H9 (cell line): ENCODE measurements around the gene SPATA25. TPM values are rescaled to one million over a fixed set of nuclear protein-coding genes. Genes with fewer than 3 reads are reported as not detected.
A peak's percentile ranks its signal among the peaks of the same experiment; 100 is the strongest.

ENCODE experiments used
- DNase-seq: peaks from one replicate; pipeline ENCODE4 v3.0.0-alpha.2; 2017
- H2AFZ ChIP-seq: one replicate; pipeline ENCODE4 v1.6.1; 2013; ENCODE audit warnings: mild to moderate bottlenecking, low read length, control low read depth, moderate library complexity
- H2AK5ac ChIP-seq: 2 replicates; pipeline ENCODE4 v1.6.1; 2013; ENCODE audit warnings: low read length, control low read depth, mixed read lengths; ENCODE audit not compliant: insufficient read length
- H2BK120ac ChIP-seq: one replicate; pipeline ENCODE4 v1.6.1; 2013; ENCODE audit warnings: low read depth, mild to moderate bottlenecking, low read length, control low read depth, inconsistent platforms; ENCODE audit not compliant: poor library complexity, severe bottlenecking
- H2BK12ac ChIP-seq: 2 replicates; pipeline ENCODE4 v1.6.1; 2013; ENCODE audit warnings: low read length, control low read depth, mixed read lengths, low read depth; ENCODE audit not compliant: insufficient read length
- H2BK15ac ChIP-seq: 2 replicates; pipeline ENCODE4 v1.6.1; 2013; ENCODE audit warnings: low read depth, low read length, control low read depth
- H2BK20ac ChIP-seq: one replicate; pipeline ENCODE4 v1.6.1; 2013; ENCODE audit warnings: low read depth, mild to moderate bottlenecking, low read length, control low read depth, inconsistent platforms; ENCODE audit not compliant: poor library complexity, severe bottlenecking
- H2BK5ac ChIP-seq: 2 replicates; pipeline ENCODE4 v1.6.1; 2013; ENCODE audit warnings: low read length, control low read depth, mixed read lengths; ENCODE audit not compliant: insufficient read length
- H3K14ac ChIP-seq: 2 replicates; pipeline ENCODE4 v1.6.1; 2013; ENCODE audit warnings: low read length, control low read depth; ENCODE audit not compliant: insufficient read depth
- H3K18ac ChIP-seq: 2 replicates; pipeline ENCODE4 v1.6.1; 2013; ENCODE audit warnings: low read depth, mild to moderate bottlenecking, mixed read lengths, low read length, control low read depth; ENCODE audit not compliant: insufficient read length
- H3K23ac ChIP-seq: 2 replicates; pipeline ENCODE4 v1.6.1; 2013; ENCODE audit warnings: low read length, control low read depth, mixed read lengths, low read depth; ENCODE audit not compliant: insufficient read length
- H3K23me2 ChIP-seq: 2 replicates; pipeline ENCODE4 v1.6.1; 2013; ENCODE audit warnings: low read depth, mild to moderate bottlenecking, mixed read lengths, low read length, control low read depth; ENCODE audit not compliant: insufficient read length, poor library complexity, severe bottlenecking
- H3K27ac ChIP-seq: 2 replicates; pipeline ENCODE4 v1.5.1; 2013; ENCODE audit warnings: low read length, control low read depth, mixed read lengths, low read depth; ENCODE audit not compliant: insufficient read length
- H3K27me3 ChIP-seq: 2 replicates; pipeline ENCODE4 v1.6.1; 2013; ENCODE audit warnings: low read length, control low read depth, inconsistent platforms; ENCODE audit not compliant: insufficient read depth
- H3K4ac ChIP-seq: 2 replicates; pipeline ENCODE4 v1.6.1; 2013; ENCODE audit warnings: low read depth, mild to moderate bottlenecking, control low read depth, inconsistent platforms, low read length, moderate library complexity
- H3K4me1 ChIP-seq: 2 replicates; pipeline ENCODE4 v1.6.1; 2013; ENCODE audit warnings: low read length, control low read depth, inconsistent platforms; ENCODE audit not compliant: insufficient read depth
- H3K4me2 ChIP-seq: 2 replicates; pipeline ENCODE4 v1.6.1; 2013; ENCODE audit warnings: low read length, control low read depth, mixed read lengths; ENCODE audit not compliant: insufficient read length, insufficient read depth
- H3K56ac ChIP-seq: 2 replicates; pipeline ENCODE4 v1.6.1; 2013; ENCODE audit warnings: low read depth, mild to moderate bottlenecking, mixed read lengths, low read length, control low read depth; ENCODE audit not compliant: insufficient read length
- H3K79me1 ChIP-seq: 2 replicates; pipeline ENCODE4 v1.6.1; 2013; ENCODE audit warnings: low read depth, mild to moderate bottlenecking, moderate library complexity, low read length, control low read depth, inconsistent platforms; ENCODE audit not compliant: insufficient read depth, poor library complexity, severe bottlenecking
- H3K79me2 ChIP-seq: 2 replicates; pipeline ENCODE4 v1.6.1; 2013; ENCODE audit warnings: low read length, control low read depth, inconsistent platforms; ENCODE audit not compliant: insufficient read depth
- H3K9ac ChIP-seq: 2 replicates; pipeline ENCODE4 v1.6.1; 2013; ENCODE audit warnings: low read length, control low read depth, mixed read lengths; ENCODE audit not compliant: insufficient read length; ENCODE audit errors: extremely low read depth
- H3K9me3 ChIP-seq: one replicate; pipeline ENCODE4 v1.6.1; 2013; ENCODE audit warnings: low read depth, low read length, inconsistent platforms; ENCODE audit not compliant: control insufficient read depth
- H3T11ph ChIP-seq: one replicate; pipeline ENCODE4 v1.6.1; 2013; ENCODE audit warnings: mild to moderate bottlenecking, low read length, control low read depth, inconsistent platforms
- H4K20me1 ChIP-seq: one replicate; pipeline ENCODE4 v1.6.1; 2013; ENCODE audit not compliant: control insufficient read depth, insufficient read length, insufficient read depth
- H4K5ac ChIP-seq: 2 replicates; pipeline ENCODE4 v1.6.1; 2013; ENCODE audit warnings: low read depth, mild to moderate bottlenecking, mixed read lengths, low read length, control low read depth; ENCODE audit not compliant: insufficient read length
- H4K8ac ChIP-seq: replicated peaks from 2 replicates; pipeline ENCODE4 v1.6.1; 2013; ENCODE audit warnings: low read length, control low read depth, mixed read lengths, low read depth; ENCODE audit not compliant: insufficient read length
- H4K91ac ChIP-seq: 2 replicates; pipeline ENCODE4 v1.6.1; 2013; ENCODE audit warnings: low read depth, mild to moderate bottlenecking, moderate library complexity, mixed read lengths, low read length, control low read depth; ENCODE audit not compliant: insufficient read length
- H3K27ac Mint-ChIP-seq, 3 experiments: 2 replicates in 2 of 3; 3 replicates in 1 of 3; pipeline ENCODE4 v1.8.0; 2020 to 2021; ENCODE audit warnings: mixed read lengths in 3 of 3, mild to moderate bottlenecking in 1 of 3, moderate library complexity in 1 of 3
- H3K27me3 Mint-ChIP-seq: 2 replicates; pipeline ENCODE4 v1.8.0; 2021; ENCODE audit warnings: low read depth, mild to moderate bottlenecking, moderate library complexity, mixed read lengths
- H3K36me3 Mint-ChIP-seq, 3 experiments: 2 replicates in 2 of 3; 3 replicates in 1 of 3; pipeline ENCODE4 v1.8.0; 2020 to 2021; ENCODE audit warnings: low read depth in 3 of 3, mixed read lengths in 3 of 3; ENCODE audit not compliant: insufficient read depth in 1 of 3
- H3K4me1 Mint-ChIP-seq, 2 experiments: 2 replicates each; pipeline ENCODE4 v1.8.0; 2020; ENCODE audit warnings: mixed read lengths in 2 of 2
- H3K4me3 Mint-ChIP-seq, 2 experiments: 2 replicates in 1 of 2; 3 replicates in 1 of 2; pipeline ENCODE4 v1.8.0; 2020 to 2021; ENCODE audit warnings: mild to moderate bottlenecking in 2 of 2, mixed read lengths in 2 of 2, moderate library complexity in 1 of 2
- H3K9me3 Mint-ChIP-seq, 2 experiments: 2 replicates in 1 of 2; 3 replicates in 1 of 2; pipeline ENCODE4 v1.8.0; 2020; ENCODE audit warnings: mild to moderate bottlenecking in 2 of 2, mixed read lengths in 2 of 2, moderate library complexity in 1 of 2
- CTCF ChIP-seq: fragments of 200-600 bp; sonication (generic); conservative IDR thresholded peaks from 3 replicates; pipeline ENCODE4 v1.8.0; 2021; ENCODE audit warnings: antibody characterized with exemption, mild to moderate bottlenecking
- WGBS: extraction: QIAGEN DNeasy Blood & Tissue Kit; methylation state at CpG from one replicate; pipeline ENCODE4 v1.1.7; 2013; ENCODE audit warnings: missing lambda C conversion rate, low lambda C conversion rate, mixed read lengths; ENCODE audit not compliant: insufficient read length; ENCODE audit errors: extremely low coverage; 5-methylcytosine and 5-hydroxymethylcytosine counted together
- total RNA-seq: library from RNA; stranded (reverse); gene quantifications from 2 replicates; pipeline ENCODE4 v1.2.1, GENCODE V29; 2021

Gene SPATA25
- total RNA-seq, 1 experiment from 2014 or later, result 2.4 TPM

GRCh38 chr20:45934586-45935415 is 47.4 kb upstream of the SPATA25 start, which contains the start of gene PCIF1:
Gene PCIF1 (plus strand): TSS chr20:45934683. CDS start chr20:45939000, 4,317 bp downstream.
- peak within 1 kb of the TSS; percentile 85 for H2BK120ac ChIP-seq
- Mint-ChIP-seq H3K9me3 (no peaks in the 10 kb centered on the region), H3K36me3 (peaks cover 14 to 28% (median 26%) of the 10 kb centered on the region in 3 experiments), H3K27ac (peak within 1 kb of the TSS; percentile 99 to 100 (median 100)), H3K27me3 (no peaks in the 10 kb centered on the region; the same call in 1 of the 2 replicates), H3K4me1 (peaks cover 32 to 33% of the 10 kb centered on the region in 2 experiments), H3K4me3 (peak within 1 kb of the TSS; percentile 97 to 98)
- no peak within 1 kb of the TSS for H3T11ph ChIP-seq
- no peak within 1 kb of the TSS for H2AFZ ChIP-seq
- peak; percentile 96 for DNase-seq
- no peaks in the 10 kb centered on the region for H4K20me1 ChIP-seq
- no peak within 1 kb of the TSS for H3K23ac ChIP-seq
- H4K8ac ChIP-seq, result no peak within 1 kb of the TSS
- no CpG with 5 or more reads among the region's 102 CpGs for WGBS
- H4K91ac ChIP-seq, result peak within 1 kb of the TSS; percentile 76
- peaks cover 4% of the 10 kb centered on the region; the same call in 1 of the 2 replicates for H3K79me2 ChIP-seq
- H3K56ac ChIP-seq, result no peak within 1 kb of the TSS
- H3K4ac ChIP-seq, result peak within 1 kb of the TSS; percentile 34; the same call in 1 of the 2 replicates
- H2BK5ac ChIP-seq, result peak within 1 kb of the TSS; percentile 46
- no peaks in the 10 kb centered on the region for H3K9me3 ChIP-seq
- no peaks in the 10 kb centered on the region for H3K79me1 ChIP-seq
- no peak within 1 kb of the TSS for H2AK5ac ChIP-seq
- peak within 1 kb of the TSS; percentile 18 for H4K5ac ChIP-seq
- peak within 1 kb of the TSS; percentile 96 for H3K14ac ChIP-seq
- H3K18ac ChIP-seq, result peak within 1 kb of the TSS; percentile 99
- peak within 1 kb of the TSS; percentile 73 for H3K4me2 ChIP-seq
- H2BK12ac ChIP-seq, result no peak within 1 kb of the TSS
- H3K23me2 ChIP-seq, result peaks cover 11% of the 10 kb centered on the region
- H2BK20ac ChIP-seq, result no peak within 1 kb of the TSS
- no peaks in the 10 kb centered on the region for H3K27me3 ChIP-seq
- no peak within 1 kb of the TSS for H2BK15ac ChIP-seq
- peak within 1 kb of the TSS; percentile 61 for H3K27ac ChIP-seq
- peak within 1 kb of the TSS; percentile 95 for H3K9ac ChIP-seq
- H3K4me1 ChIP-seq, result peaks cover 11% of the 10 kb centered on the region
- no peak for TF ChIP-seq CTCF
